ENCODE results near the gene ANLN.

- TF ChIP-seq CTCF (IDR thresholded peaks at IDR 0.05; ENCODE audit: low read depth, low read length), result no peak
- TF ChIP-seq POLR2A (IDR thresholded peaks at IDR 0.05; ENCODE audit: extremely low read depth, insufficient read length), result no peak
Measured at GRCh38 chr7:36415144-36415543, 25.5 kb downstream of the ANLN start.

Data from NB4 (cell line).